HG02852 (cell line): Measurements from ENCODE around the gene ST3GAL3.
"Not testable (repeated sequence)": the region's sequence is repeated elsewhere in the genome, so short reads cannot be mapped to it uniquely, and the experiment has no call there.

Experiments used
- ATAC-seq: cut with Tn5 transposase; IDR thresholded peaks from one replicate; pipeline ENCODE4 v1.9.1; 2021; ENCODE audit warnings: mild to moderate bottlenecking, moderate library complexity; ENCODE audit not compliant: unreplicated experiment

Gene ST3GAL3

GRCh38 chr1:43753422-43753821, 46.1 kb downstream of the ST3GAL3 start:
- no peak for ATAC-seq

GRCh38 chr1:43754892-43755291, 47.6 kb downstream of the ST3GAL3 start:
- no peak for ATAC-seq

- ATAC-seq: no peak
These were observed 50.2 kb downstream of the ST3GAL3 start for GRCh38 chr1:43757343-43758053.

GRCh38 chr1:43760745-43761317, 53.5 kb downstream of the ST3GAL3 start:
- no peak for ATAC-seq

- no peak for ATAC-seq
These were observed 56.2 kb downstream of the ST3GAL3 start for GRCh38 chr1:43763497-43763973.

GRCh38 chr1:43764581-43764980, 57.2 kb downstream of the ST3GAL3 start:
- no peak for ATAC-seq

- ATAC-seq: no peak
These were observed 58.9 kb downstream of the ST3GAL3 start for GRCh38 chr1:43766086-43766784.

GRCh38 chr1:43766818-43767525, 59.6 kb downstream of the ST3GAL3 start:
- ATAC-seq: no peak

GRCh38 chr1:43768168-43768567, 60.8 kb downstream of the ST3GAL3 start:
- ATAC-seq: no peak

GRCh38 chr1:43769350-43769908, 62.1 kb downstream of the ST3GAL3 start:
- ATAC-seq: no peak

GRCh38 chr1:43770111-43770510, 62.8 kb downstream of the ST3GAL3 start:
- ATAC-seq: no peak

GRCh38 chr1:43772978-43773377, 65.6 kb downstream of the ST3GAL3 start:
- ATAC-seq: no peak

GRCh38 chr1:43773821-43774220, 66.5 kb downstream of the ST3GAL3 start:
- no peak for ATAC-seq

GRCh38 chr1:43774359-43774758, 67.0 kb downstream of the ST3GAL3 start:
- ATAC-seq: no peak

- no peak for ATAC-seq
These were observed 68.9 kb downstream of the ST3GAL3 start for GRCh38 chr1:43776043-43776761.

GRCh38 chr1:43777916-43778315, 70.6 kb downstream of the ST3GAL3 start:
- not testable (repeated sequence) for ATAC-seq

GRCh38 chr1:43779266-43779665, 71.9 kb downstream of the ST3GAL3 start:
- no peak for ATAC-seq

- no peak for ATAC-seq
These were observed 72.6 kb downstream of the ST3GAL3 start for GRCh38 chr1:43779805-43780403.

GRCh38 chr1:43781574-43781973, 74.2 kb downstream of the ST3GAL3 start:
- no peak for ATAC-seq

GRCh38 chr1:43783096-43783670, 75.8 kb downstream of the ST3GAL3 start:
- ATAC-seq: no peak
